CD4-positive, CD25-positive, alpha-beta regulatory T cell (primary cell): ENCODE data around the gene ATP8B2. TPM values are rescaled to one million over a fixed set of nuclear protein-coding genes. Genes with fewer than 3 reads are reported as not detected.
"Not testable (repeated sequence)": the region's sequence is repeated elsewhere in the genome, so short reads cannot be mapped to it uniquely, and the experiment has no call there.

Experiments
- ATAC-seq, 2 donors: fragments of 150-1000 bp; cut with Tn5 transposase; one replicate each; pipeline ENCODE4 v1.10.0; 2021; ENCODE audit warnings: low read depth in 2 of 2, moderate number of reproducible peaks in 2 of 2, moderate library complexity in 1 of 2
- DNase-seq, 3 donors: peaks; one replicate each; pipeline versions ENCODE4 v3.0.0 to v3.0.0-alpha.2; 2012 to 2022; ENCODE audit warnings: mixed read lengths in 1 of 3
- H3K27ac ChIP-seq: one replicate; pipeline ENCODE4 v1.7.0; 2013; ENCODE audit warnings: mild to moderate bottlenecking, low read length; ENCODE audit not compliant: insufficient read depth, poor library complexity, severe bottlenecking
- H3K27me3 ChIP-seq: one replicate; pipeline ENCODE4 v1.7.0; 2013; ENCODE audit warnings: low read length; ENCODE audit not compliant: control insufficient read depth, insufficient read depth
- H3K36me3 ChIP-seq: one replicate; pipeline ENCODE4 v1.7.0; 2013; ENCODE audit warnings: mild to moderate bottlenecking, low read length, moderate library complexity; ENCODE audit not compliant: control insufficient read depth, insufficient read depth
- H3K4me1 ChIP-seq: 2 replicates; pipeline ENCODE4 v1.7.0; 2013; ENCODE audit warnings: mild to moderate bottlenecking, low read length; ENCODE audit not compliant: insufficient read depth, control insufficient read depth, poor library complexity, severe bottlenecking
- H3K4me3 ChIP-seq: one replicate; pipeline ENCODE4 v1.7.0; 2013; ENCODE audit warnings: low read depth, mild to moderate bottlenecking, low read length, moderate library complexity
- H3K9me3 ChIP-seq, 2 experiments: 1 replicate in 1 of 2; 2 replicates in 1 of 2; pipeline ENCODE4 v1.7.0; 2013; ENCODE audit warnings: low read length in 2 of 2, mild to moderate bottlenecking in 1 of 2, moderate library complexity in 1 of 2; ENCODE audit not compliant: control insufficient read depth in 2 of 2
- H3K27ac Mint-ChIP-seq, 3 donors: one replicate each; pipeline ENCODE4 v1.8.0; 2020 to 2022; ENCODE audit warnings: mild to moderate bottlenecking in 3 of 3, mixed read lengths in 3 of 3, moderate library complexity in 2 of 3
- H3K27me3 Mint-ChIP-seq: one replicate; pipeline ENCODE4 v1.8.0; 2022; ENCODE audit warnings: mild to moderate bottlenecking, mixed read lengths
- H3K36me3 Mint-ChIP-seq: one replicate; pipeline ENCODE4 v1.8.0; 2020; ENCODE audit warnings: mixed read lengths
- H3K4me1 Mint-ChIP-seq, 4 donors: one replicate each; pipeline ENCODE4 v1.8.0; 2020 to 2022; ENCODE audit warnings: mixed read lengths in 4 of 4, mild to moderate bottlenecking in 1 of 4
- H3K4me3 Mint-ChIP-seq, 4 donors: one replicate each; pipeline ENCODE4 v1.8.0; 2020 to 2022; ENCODE audit warnings: mild to moderate bottlenecking in 4 of 4, mixed read lengths in 4 of 4, moderate library complexity in 3 of 4
- H3K9me3 Mint-ChIP-seq, 7 donors: one replicate each; pipeline ENCODE4 v1.8.0; 2020 to 2022; ENCODE audit warnings: mixed read lengths in 7 of 7, mild to moderate bottlenecking in 3 of 7, moderate library complexity in 2 of 7
- polyA plus RNA-seq, 4 donors: library from polyadenylated mRNA; unstranded; fragments of 300-500 nt; fragmentation: Illumina TruSeq; gene quantifications; one replicate each; pipeline ENCODE4 v1.2.3, GENCODE V29; 2021
- total RNA-seq: library from RNA; stranded (reverse); gene quantifications from one replicate; pipeline ENCODE4 v1.2.3, GENCODE V29; 2022

Gene ATP8B2
- total and polyA plus RNA-seq, 5 donors from 2014 or later, result 76.0 to 267 (median 118) TPM

DNA sequence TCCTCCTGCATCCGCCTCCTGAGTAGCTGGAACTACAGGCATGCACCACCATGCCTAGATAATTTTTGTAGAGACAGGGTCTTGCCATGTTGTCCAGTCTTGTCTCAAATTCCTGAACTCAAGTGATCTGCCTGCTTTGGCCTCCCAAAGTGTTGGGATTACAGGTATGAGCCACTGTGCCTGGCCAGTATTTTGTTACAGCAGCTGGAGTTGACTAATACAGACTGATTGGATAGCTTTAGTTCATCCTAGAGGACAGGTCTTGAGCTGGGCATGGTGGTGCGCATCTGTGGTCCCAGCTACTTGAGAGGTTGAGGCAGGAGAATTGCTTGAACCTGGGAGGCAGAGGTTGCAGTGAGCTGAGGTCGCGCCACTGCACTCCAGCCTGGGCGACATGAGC, 35.6 kb downstream of the ATP8B2 start:
- not testable (repeated sequence) for H3K27ac ChIP-seq, H3K4me3 ChIP-seq, H3K36me3 ChIP-seq, H3K27me3 Mint-ChIP-seq, ATAC-seq, H3K4me1 Mint-ChIP-seq, H3K4me3 Mint-ChIP-seq, DNase-seq, H3K9me3 Mint-ChIP-seq, H3K4me1 ChIP-seq, H3K9me3 ChIP-seq, H3K36me3 Mint-ChIP-seq, H3K27me3 ChIP-seq
- H3K27ac Mint-ChIP-seq, result peak overlapping the region in 1 of 3 donors; percentile 58

DNA sequence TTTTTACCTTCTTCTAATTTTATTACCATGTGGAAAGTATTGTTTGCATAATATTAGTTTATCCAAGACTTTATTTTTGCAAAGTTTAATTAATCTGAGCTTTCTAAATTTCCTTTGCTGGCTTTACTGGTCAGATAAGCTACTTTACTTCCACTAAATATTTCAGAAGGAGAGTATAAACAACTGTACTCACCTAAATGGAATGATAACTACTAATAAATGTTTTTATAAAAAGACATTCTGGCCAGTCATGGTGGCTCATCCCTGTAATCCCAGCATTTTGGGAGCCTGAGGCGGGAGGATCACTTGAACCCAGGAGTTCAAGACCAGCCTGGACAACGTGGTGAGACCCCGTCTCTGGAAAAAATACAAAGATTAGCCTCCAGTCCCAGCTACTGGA, 36.0 kb downstream of the ATP8B2 start:
- H3K9me3 Mint-ChIP-seq, result peaks cover 0 to 2% (median 0%) of the 10 kb centered on the region in 7 donors
- no peak overlapping the region for H3K27ac ChIP-seq
- no peaks in the 10 kb centered on the region for H3K36me3 Mint-ChIP-seq
- no peak for ATAC-seq
- no peak for DNase-seq
- no peak overlapping the region for H3K27ac Mint-ChIP-seq
- no peaks in the 10 kb centered on the region for H3K27me3 Mint-ChIP-seq
- H3K4me1 Mint-ChIP-seq, result peaks cover 0 to 9% (median 2%) of the 10 kb centered on the region in 4 donors
- no peaks in the 10 kb centered on the region for H3K9me3 ChIP-seq
- H3K27me3 ChIP-seq, result no peaks in the 10 kb centered on the region
- no peak overlapping the region for H3K4me3 ChIP-seq
- no peaks in the 10 kb centered on the region for H3K4me1 ChIP-seq
- no peaks in the 10 kb centered on the region for H3K36me3 ChIP-seq
- no peak overlapping the region for H3K4me3 Mint-ChIP-seq

DNA sequence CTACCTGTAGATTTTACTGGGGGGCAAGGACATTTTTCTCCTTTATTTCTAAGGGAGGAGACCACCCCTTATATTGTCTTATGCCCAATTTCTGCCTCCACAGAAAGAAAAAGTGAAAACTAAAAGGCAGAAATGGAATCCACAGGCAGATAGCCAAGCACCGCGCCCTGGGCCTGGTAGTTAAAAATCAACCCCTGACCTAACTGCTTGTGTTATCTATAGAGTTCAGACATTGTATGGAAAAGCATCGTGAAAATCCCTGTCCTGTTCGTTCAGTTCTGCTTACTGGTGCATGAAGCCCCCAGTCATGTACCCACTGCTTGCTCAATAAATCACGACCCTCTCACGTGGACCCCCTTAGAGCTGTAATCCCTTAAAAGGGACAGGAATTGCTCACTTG, 46.1 kb downstream of the ATP8B2 start:
- Histone ChIP-seq H3K27me3 (no peaks in the 10 kb centered on the region), H3K36me3 (no peaks in the 10 kb centered on the region), H3K4me3 (no peak overlapping the region), H3K27ac (no peak overlapping the region), H3K9me3 (no peaks in the 10 kb centered on the region), H3K4me1 (no peaks in the 10 kb centered on the region)
- ATAC-seq, result no peak
- peak overlapping the region in 1 of 4 donors; percentile 12 for H3K4me3 Mint-ChIP-seq
- no peaks in the 10 kb centered on the region for H3K9me3 Mint-ChIP-seq
- H3K27ac Mint-ChIP-seq, result no peak overlapping the region
- DNase-seq, result no peak
- H3K27me3 Mint-ChIP-seq, result peaks cover 4% of the 10 kb centered on the region
- H3K36me3 Mint-ChIP-seq, result no peaks in the 10 kb centered on the region
- peaks cover 0 to 8% (median 0%) of the 10 kb centered on the region in 4 donors for H3K4me1 Mint-ChIP-seq

DNA sequence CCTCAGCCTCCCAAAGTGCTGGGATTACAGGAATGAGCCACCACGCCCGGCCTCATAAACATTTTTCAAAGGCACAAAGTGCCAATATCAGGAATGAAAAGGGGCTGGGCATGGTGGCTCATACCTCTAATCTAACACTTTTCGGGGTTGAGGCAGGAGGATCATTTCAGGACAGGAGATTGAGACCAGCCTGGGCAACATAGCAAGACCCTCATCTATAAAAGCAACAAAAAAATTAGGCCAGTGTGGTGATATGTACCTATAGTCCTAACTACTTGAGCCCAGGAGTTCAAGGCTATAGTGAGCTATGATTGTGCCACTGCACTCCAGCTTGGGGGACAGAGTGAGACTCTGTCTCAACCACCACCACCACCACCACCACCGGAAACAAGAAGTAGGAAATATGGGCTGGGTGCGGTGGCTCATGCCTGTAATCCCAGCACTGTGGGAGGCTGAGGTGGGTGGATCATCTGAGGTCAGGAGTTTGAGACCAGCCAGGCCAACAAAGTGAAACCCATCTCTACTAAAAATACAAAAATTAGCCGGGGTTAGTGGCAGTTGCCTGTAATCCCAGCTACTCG, 48.5 kb downstream of the ATP8B2 start:
- H3K36me3 Mint-ChIP-seq, DNase-seq, H3K9me3 Mint-ChIP-seq, H3K27me3 ChIP-seq, H3K4me3 ChIP-seq, H3K4me1 ChIP-seq, H3K4me1 Mint-ChIP-seq, H3K9me3 ChIP-seq, ATAC-seq, H3K27ac ChIP-seq, H3K36me3 ChIP-seq, H3K27me3 Mint-ChIP-seq: not testable (repeated sequence)
- H3K4me3 Mint-ChIP-seq, result peak overlapping the region in 1 of 4 donors; percentile 65
- peak overlapping the region in 2 of 3 donors; percentile 32 to 62 for H3K27ac Mint-ChIP-seq

DNA sequence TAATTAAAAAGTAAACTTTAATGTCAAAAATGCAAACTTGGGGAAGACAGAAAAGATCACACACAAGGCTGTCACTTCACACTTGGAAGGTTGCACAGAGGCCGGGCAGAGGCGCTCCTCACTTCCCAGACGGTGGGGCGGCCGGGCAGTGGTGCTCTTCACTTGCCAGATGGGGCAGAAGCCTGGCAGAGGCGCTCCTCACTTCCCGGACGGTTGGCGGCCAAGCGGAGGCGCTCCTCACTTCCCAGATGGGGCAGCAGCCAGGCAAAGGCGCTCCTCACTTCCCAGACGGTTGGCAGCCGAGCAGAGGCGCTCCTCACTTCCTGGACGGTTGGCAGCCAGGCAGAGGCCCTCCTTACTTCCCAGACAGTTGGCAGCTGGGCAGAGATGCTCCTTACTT, 54.0 kb downstream of the ATP8B2 start:
- no peaks in the 10 kb centered on the region for H3K9me3 ChIP-seq
- no peak overlapping the region for H3K4me3 ChIP-seq
- H3K4me1 ChIP-seq, result no peaks in the 10 kb centered on the region
- DNase-seq (no peak), ATAC-seq (no peak)
- no peak overlapping the region for H3K27ac ChIP-seq
- H3K27ac Mint-ChIP-seq, result no peak overlapping the region
- no peaks in the 10 kb centered on the region for H3K36me3 Mint-ChIP-seq
- H3K36me3 ChIP-seq, result no peaks in the 10 kb centered on the region
- peaks cover 2 to 16% (median 5%) of the 10 kb centered on the region in 4 donors for H3K4me1 Mint-ChIP-seq
- H3K9me3 Mint-ChIP-seq, result no peaks in the 10 kb centered on the region
- no peaks in the 10 kb centered on the region for H3K27me3 Mint-ChIP-seq
- no peaks in the 10 kb centered on the region for H3K27me3 ChIP-seq
- no peak overlapping the region for H3K4me3 Mint-ChIP-seq

DNA sequence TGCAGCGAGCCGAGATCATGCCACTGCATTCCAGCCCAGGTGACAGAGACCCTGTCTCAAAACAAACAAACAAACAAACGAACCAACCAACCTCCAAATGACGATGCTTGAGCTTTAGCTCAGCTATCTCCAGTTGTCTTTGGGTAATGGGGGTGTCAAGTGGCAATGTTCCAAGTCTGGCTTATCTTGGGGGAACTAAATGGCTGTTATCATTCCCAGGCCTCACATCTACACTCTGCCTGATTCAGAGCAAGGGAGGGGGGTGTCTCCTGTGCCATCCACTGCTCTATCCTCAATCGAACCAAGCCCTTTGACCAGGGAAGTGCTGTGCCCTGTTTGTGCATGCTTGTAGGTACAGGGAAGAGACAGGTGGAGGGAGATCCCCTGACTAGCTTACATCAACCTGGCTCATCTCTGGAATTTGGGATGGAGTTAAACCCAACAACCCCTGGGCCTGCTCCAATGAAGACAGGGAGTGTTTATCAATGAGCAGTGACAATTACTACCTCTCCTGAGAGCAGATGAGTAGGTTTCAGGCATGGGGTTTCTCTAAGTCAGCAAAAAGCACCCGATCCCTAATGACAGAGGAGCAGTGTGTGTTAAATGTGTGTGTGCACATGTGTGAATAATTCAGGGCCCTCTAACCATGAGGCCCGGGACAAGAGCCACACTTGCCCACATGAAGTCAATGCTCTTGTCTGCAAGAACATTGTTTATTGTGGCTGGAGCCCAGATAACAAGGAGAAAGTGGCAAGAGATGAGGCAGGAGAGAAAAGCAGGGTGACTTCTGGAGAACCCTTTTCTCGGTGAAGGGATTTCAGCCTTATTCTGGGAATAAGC, 59.5 kb downstream of the ATP8B2 start:
- no peaks in the 10 kb centered on the region for H3K36me3 Mint-ChIP-seq

DNA sequence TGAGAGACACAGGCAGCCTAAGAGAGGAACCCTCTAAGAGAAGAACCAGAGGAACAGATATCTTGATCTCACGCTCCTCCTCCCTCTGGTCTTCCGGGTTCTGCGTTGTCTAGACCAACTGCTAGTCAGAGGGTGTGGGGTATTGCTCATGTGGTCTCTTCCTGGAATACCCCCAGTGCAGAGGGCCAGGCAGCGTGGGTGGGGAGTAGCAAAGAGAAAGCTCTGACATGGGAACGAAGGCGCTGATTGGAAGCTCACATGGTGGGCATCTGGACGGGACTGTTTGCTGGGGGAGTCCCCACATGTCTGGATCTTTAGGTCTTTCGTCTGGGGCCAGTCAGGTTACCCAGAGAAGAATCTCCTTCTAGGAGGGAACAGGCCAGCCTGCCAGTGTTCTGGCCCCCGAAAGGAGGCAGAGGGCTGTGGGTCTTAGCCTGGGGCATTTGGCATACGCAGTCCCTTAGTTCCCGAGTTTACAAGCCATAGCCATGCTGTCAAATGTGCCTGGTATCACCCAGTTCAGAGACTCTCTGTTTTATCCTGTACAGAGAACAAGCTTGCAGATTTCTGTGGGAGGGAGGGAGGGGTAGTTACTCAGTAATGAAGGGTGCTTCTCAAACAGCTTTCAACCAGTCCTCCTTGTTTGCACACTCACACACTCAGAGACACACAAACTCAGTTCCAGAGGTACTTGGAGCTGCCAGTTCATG, 61.5 kb downstream of the ATP8B2 start:
- Mint-ChIP-seq H3K36me3 (no peaks in the 10 kb centered on the region), H3K4me1 (peaks cover 9 to 62% (median 35%) of the 10 kb centered on the region in 4 donors), H3K9me3 (peaks cover 0 to 1% (median 0%) of the 10 kb centered on the region in 7 donors), H3K4me3 (peak overlapping the region; percentile 59 to 86 (median 78)), H3K27me3 (no peaks in the 10 kb centered on the region), H3K27ac (peak overlapping the region; percentile 92 to 99 (median 99))
- H3K9me3 ChIP-seq, result no peaks in the 10 kb centered on the region
- H3K27me3 ChIP-seq, result no peaks in the 10 kb centered on the region
- peak overlapping the region; percentile 90 for H3K27ac ChIP-seq
- ATAC-seq, result peak; percentile 92 to 95
- peak; percentile 61 to 91 (median 75) for DNase-seq
- H3K36me3 ChIP-seq, result no peaks in the 10 kb centered on the region
- H3K4me3 ChIP-seq, result peak overlapping the region; percentile 59
- peaks cover 35% of the 10 kb centered on the region for H3K4me1 ChIP-seq

More for the DNA sequence above, 59.5 kb downstream of the ATP8B2 start:
- Histone ChIP-seq H3K4me1 (peaks cover 35% of the 10 kb centered on the region), H3K27me3 (no peaks in the 10 kb centered on the region), H3K36me3 (no peaks in the 10 kb centered on the region), H3K27ac (peak overlapping the region; percentile 90), H3K9me3 (no peaks in the 10 kb centered on the region), H3K4me3 (peak overlapping the region; percentile 65)
- peak overlapping the region; percentile 92 to 99 (median 96) for H3K27ac Mint-ChIP-seq
- no peaks in the 10 kb centered on the region for H3K27me3 Mint-ChIP-seq
- peaks cover 14 to 57% (median 32%) of the 10 kb centered on the region in 4 donors for H3K4me1 Mint-ChIP-seq
- ATAC-seq (no peak), DNase-seq (peak in 1 of 3 donors; percentile 26)
- H3K4me3 Mint-ChIP-seq, result peak overlapping the region in 3 of 4 donors; percentile 10 to 81 (median 80)
- peaks cover 0 to 1% (median 0%) of the 10 kb centered on the region in 7 donors for H3K9me3 Mint-ChIP-seq
